ENCODE data around the gene PRCC. TPM values are rescaled to one million over a fixed set of nuclear protein-coding genes. Genes with fewer than 3 reads are reported as not detected.

PRCC gene
- total RNA-seq, 1 experiment from 2014 or later: 122 TPM

DNA sequence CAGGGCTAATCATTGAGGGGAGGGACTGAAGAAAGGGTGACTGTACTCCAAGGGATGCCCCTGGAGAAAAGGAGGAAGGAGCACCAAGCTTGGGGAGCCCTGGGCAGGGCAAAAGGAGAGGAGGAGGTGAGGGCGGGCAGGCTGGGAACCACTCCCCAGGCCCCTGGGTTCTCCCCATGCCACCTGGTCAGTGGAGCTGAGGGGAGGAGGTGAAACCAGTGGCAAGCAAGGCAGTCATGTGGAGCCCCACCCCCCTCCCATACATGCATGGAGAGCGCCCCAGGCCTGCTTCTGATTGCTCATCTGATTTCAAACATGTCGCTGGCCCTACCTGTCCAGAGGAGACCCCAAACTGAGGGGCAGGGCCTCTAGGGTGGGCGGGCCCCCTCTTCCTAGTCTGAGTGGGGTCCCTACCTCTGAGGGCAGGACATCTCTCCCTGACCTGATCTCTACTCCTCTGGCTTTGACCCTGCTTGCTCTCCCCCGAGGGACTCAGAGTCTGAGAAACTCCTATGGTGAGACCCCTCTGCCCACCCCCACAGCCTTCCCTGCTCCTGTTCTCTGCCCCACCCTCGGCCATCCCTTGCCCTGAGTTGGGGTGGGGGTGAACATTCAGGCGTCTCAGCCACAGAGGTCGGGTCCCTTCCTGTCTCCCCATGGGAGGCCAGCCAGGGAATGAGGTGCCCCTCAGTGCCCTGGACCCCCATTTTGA lies 73.0 kb downstream of the PRCC start:
- no peak for DNase-seq (ENCODE audit: low read depth)

DNA sequence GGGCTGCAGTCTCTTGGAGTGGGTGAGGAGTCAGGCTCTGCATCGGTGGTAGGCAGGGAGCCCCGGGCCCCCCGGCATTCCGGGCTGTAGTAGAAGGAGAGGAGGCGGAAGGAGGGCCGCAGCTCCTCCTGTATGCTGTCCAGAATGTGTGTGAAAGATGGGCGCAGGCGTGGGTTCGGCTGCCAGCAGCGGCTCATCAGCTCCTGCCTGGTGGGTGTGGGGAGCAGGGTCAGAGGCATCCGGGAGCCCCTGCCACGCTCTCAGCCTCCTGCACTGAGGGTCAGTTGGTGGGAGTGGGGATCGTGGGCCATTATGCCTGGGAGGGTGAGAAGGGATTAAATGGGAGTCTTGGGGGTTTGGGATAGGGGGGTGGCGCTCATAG lies 73.6 kb downstream of the PRCC start:
- no peak for DNase-seq (ENCODE audit: low read depth)

DNA sequence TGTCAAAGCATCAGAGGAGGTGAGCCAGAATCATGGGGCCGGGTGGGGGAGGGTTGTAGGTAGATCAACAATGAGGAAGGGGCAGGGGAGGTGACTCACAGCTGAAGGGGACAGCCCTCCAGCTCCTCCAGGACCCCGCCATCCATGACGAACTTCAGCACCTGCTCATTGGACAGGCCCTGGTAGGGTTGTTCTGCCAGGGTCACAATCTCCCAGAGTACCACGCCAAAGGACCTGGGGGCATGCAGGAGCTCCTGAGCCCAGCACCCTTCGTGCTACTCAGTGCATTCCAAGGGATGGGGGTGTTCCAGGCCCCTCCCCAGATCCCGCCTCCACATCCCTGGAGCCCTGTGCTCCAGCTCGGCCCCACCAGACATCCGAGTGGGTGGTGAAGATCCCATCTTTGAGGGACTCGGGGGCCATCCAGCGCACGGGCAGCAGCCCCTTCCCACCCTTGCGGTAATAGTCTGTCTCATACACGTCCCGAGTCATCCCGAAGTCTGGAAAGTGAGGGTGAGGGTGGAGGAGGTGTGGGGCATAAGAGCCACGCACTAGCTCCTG lies 74.0 kb downstream of the PRCC start:
- no peak for DNase-seq (ENCODE audit: low read depth)

DNA sequence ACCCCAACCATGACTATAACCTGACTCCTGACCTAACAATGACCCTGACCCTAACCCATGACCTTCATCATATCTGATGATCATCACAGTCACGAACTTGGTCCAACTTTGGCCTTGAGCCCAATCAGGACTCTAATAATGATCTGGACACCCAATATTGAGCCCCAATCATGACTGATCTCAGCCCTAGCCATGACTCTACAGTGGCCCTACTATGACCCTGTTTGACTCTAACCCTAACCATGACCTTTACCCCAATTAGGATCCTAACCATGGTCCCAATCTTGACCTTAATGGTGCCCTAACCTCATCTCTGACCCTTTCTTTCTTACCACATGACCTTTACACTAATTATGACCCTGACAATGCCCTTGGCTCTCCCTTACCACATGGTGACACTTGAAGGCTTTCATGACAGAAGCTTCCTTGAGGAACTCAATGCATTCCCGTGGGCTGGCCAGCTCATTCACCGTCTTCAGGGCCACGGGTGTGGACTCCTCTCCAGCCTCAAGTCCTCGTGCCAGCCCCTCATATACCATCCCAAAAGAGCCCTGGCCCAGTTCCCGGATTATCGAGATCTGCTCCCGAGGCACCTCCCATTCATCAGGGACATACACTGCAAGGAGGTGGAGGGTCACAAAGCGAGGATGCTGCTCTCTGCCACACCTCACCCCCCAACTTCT lies 75.4 kb downstream of the PRCC start:
- DNase-seq (ENCODE audit: low read depth): no peak

DNA sequence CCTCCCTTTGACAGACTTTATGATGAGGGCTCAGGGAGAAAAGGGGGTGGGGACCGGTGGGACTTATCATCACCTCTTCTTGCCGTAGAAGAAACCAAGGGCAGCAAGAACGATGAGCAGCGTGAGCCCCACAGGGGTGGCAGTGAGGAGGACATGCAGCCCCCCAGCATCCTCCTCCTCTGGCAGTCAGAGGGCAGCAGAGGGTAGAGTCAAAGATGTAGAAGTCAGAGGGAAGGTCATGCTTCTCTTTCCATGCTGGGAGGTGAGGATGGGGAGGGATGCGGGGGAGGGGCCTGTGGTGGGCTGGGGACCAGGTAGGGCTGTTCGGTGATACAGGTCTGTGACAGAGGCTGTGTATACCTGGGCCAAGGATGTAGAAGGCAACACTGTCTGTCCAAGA lies 76.8 kb downstream of the PRCC start:
- no peak for DNase-seq (ENCODE audit: low read depth)

DNA sequence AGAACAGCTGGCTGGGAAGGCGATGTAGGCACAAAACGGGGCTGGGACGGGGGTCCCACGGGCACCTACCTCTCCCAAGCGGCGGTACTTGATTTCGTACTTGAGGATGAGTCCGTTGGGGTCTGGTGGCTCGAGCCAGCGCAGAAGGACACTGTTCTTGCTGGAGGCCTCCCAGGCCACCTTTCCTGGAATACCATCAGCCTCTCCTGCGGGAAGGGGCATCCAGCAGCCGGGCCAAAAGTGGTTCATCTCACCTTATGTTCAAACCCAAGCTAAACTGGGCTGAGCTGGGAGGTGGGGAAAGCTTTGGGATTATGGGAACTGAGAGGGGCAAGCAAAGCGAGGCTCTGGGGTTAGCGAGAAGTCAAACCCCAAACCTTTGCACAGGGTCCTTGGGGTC lies 77.3 kb downstream of the PRCC start:
- DNase-seq (ENCODE audit: low read depth): no peak

DNA sequence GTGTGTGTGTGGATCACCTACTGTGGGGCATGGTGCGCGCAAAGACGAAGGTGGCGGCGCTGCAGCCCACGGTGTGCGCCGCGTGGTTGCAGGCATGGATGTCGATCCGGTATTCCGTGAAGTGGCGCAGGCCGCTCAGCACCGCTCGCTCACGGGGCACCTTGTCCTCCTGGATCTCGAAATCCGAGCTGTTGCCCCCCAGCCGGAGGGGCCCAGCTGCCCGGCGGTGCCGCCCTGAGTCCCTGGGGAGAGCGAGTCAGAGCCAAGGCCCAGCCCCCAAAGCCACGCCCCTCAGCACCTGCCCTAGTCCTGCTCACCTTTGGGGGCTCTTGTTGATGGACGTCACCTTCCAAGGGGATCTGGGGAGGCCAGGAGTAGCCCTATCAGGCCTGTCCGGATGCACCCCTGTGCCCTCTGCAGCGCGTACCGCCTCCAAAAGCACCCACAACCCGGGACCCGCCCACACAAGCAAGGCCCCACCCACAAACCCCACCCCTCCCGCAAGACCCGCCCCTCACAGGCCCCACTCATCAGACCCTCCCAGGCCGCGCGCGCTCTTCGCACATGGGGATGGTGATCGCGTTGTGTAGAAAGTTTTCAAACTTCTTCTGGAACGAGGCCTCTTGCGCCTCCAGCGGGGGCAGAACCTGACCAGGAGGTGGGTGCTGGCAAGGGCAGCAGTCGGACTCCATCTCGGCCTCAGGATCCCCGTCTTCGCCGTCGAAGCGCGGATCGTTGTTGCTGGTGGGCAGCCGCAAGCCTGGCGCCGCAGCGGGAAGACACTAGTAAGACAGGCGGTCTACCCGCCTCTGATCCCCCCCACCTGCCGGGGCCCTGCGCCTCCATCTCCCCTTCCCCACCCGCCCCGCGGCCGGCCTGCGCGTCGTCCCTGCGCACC lies 78.0 kb downstream of the PRCC start:
- DNase-seq (ENCODE audit: low read depth): no peak

DNA sequence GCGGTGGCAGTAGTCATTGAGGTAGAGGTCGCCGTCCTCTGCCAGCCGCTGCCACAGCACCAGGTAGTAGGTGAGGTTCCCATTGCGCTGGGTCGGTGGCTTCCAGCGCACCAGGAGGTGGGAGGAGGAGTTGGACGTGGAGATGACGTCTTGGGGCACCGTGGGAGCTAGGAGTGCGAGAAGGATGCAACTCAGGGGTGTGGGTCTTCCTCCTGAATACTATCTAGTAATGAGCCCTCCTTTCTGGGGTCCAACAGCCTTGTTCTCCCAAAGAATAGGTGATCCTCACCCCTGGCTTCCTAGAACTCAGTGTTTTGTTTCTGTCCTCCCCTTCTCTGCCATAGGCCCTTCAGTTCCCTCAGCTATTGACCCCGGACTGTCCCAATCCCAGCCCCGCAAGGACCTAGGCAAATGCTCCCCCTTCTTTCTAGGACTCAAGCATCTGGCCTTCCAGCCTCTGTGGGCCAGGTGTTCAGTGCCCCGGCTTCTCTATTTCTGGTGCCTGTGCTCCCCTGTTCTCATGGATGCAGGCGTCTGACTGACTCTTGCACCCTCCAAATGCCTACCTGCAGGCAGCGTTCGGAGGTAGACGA lies 78.7 kb downstream of the PRCC start:
- DNase-seq (ENCODE audit: low read depth): no peak

DNA sequence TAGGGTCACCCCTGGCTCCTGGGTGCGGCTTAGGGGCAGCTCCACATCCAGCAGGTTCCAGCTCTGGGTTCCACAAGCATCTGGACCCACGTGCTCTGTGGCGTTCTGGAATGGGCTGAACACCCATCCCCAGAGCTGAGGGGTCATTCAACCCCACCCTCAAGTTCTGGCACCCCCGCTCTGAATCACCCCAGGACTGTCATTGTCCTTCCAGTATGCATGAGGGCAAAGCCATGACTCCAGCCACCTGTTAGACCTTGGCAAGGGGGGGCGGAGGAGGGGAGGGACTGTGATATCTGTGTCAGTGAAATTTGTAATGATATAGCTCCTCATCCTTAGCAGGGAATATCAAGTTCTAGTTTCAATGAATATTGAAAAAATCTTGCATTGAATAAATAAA lies 79.3 kb downstream of the PRCC start:
- DNase-seq (ENCODE audit: low read depth): no peak

DNA sequence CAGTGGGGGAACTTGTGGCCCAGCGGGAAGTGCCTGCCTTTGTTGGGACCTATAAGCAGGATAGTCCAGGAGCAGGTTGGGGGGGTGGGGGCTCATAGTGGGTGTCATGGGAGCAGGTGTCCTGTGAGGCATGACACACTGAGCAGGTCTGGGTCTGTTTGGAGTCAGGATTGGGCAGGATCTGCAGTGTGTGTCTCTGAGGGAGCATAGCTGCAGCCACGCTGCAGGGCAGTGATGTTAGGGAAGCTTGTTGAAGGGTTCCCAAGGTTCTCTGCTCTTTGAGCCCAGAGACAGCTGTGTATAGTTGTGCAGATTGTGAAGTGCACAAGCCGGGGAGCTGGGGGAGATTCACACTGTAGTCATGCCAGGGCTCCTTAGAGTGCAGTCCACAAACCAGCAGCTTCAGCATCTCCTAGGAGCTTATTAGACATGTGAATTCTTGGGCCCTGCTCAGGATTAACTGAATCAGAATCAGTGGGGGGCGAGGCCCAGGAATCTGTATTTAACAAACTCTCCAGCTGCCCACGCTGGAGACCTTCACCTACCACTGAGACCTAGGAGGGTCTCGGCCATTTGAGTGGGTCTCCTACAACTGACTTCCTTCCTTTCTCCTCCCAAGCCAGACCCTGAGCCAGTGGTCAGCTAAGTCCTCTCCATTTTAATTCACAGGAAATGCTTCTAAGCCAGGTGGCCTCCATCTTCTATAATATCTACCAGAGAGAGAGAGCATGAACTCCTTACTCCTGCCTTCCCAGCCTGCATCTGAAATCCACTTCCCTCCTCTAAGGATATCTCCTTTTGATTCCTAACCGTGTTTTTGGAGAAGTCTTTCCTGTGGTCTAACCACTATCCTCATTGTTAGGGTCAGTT lies 80.5 kb downstream of the PRCC start:
- no peak for DNase-seq (ENCODE audit: low read depth)

DNA sequence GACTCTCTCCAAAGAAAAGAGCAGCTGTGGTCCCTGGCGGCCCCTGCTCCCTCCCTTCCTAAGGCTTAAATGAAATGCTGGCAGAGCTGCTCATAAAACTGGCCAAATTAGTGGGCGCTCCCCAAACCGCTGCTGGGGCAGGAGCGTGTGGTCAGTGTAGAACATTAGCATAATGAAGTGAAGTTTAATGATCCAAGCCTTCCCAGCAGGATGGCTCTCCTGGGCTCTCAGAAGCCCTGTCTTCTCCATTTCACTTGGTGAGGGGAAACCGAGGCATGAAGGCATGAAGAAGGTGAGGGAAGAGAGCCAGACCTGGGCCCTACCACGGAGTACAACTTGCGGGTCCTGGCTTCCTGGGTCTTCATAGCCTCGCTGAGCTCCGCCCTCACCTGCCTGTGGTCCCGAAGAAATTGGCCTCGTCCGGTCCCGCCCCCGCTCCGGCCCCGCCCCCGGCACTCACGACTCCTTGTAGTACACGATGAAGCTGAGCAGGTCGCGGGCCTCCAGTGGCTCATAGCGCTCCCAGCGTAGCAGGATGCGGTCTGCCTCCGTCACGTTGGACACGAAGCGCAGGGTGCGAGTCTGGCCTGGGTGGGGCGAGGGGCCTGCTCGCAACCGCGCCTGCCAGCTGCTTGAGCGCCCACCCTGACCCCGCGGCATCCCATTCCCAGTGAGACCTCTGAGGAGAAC lies 81.3 kb downstream of the PRCC start:
- no peak for DNase-seq (ENCODE audit: low read depth)

DNA sequence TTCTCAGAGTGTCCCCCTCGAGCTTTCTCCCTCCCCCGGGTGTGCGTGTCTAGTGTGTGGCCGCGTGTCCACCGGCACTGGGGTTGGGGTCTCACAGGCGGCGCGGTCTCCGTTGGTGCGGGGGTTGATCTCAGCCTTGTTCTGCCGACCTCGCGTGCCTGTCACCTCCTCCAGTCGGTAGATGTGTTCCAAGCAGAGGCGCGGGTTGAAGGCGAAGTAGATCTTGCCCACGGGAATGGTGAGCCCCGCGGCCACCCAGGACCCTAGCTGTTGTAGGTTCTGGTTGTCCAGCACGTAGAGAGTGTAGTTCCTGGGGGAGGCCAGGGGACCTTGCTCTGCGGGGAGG lies 81.8 kb downstream of the PRCC start:
- DNase-seq (ENCODE audit: low read depth): no peak

Other genes with a start within 250 kb of the PRCC start
- 39.5 and 41.8 TPM in 2 replicates for gene IQGAP3, start 195.0 kb upstream of the PRCC start, total RNA-seq (2014; rRNA removed; shearing (Covaris generic))
- not detected in 2 replicates for gene TTC24, start 187.8 kb upstream of the PRCC start, total RNA-seq (2014; rRNA removed; shearing (Covaris generic))
- 106 and 116 TPM in 2 replicates for gene NAXE, start 175.8 kb upstream of the PRCC start, total RNA-seq (2014; rRNA removed; shearing (Covaris generic))
- gene GPATCH4, start 166.1 kb upstream of the PRCC start, total RNA-seq (2014; rRNA removed; shearing (Covaris generic)): 42.5 and 52.7 TPM in 2 replicates
- not detected in 2 replicates for gene HAPLN2, start 148.1 kb upstream of the PRCC start, total RNA-seq (2014; rRNA removed; shearing (Covaris generic))
- 0.03 TPM in 1 of 2 replicates, not detected in the other for gene BCAN, start 125.4 kb upstream of the PRCC start, total RNA-seq (2014; rRNA removed; shearing (Covaris generic))
- gene NES, start 90.1 kb upstream of the PRCC start, total RNA-seq (2014; rRNA removed; shearing (Covaris generic)): 0.03 and 0.13 TPM in 2 replicates
- 6.0 and 8.6 TPM in 2 replicates for gene CRABP2, start 62.0 kb upstream of the PRCC start, total RNA-seq (2014; rRNA removed; shearing (Covaris generic))
- gene METTL25B, start 39.1 kb upstream of the PRCC start, total RNA-seq (2014; rRNA removed; shearing (Covaris generic)): 10.9 and 15.7 TPM in 2 replicates
- 27.6 and 39.8 TPM in 2 replicates for gene ISG20L2, start 38.8 kb upstream of the PRCC start, total RNA-seq (2014; rRNA removed; shearing (Covaris generic))
- 163 and 192 TPM in 2 replicates for gene MRPL24, start 26.4 kb upstream of the PRCC start, total RNA-seq (2014; rRNA removed; shearing (Covaris generic))
- gene HDGF, start 15.9 kb upstream of the PRCC start, total RNA-seq (2014; rRNA removed; shearing (Covaris generic)): 522 and 576 TPM in 2 replicates
- gene SH2D2A, start 49.3 kb downstream of the PRCC start, total RNA-seq (2014; rRNA removed; shearing (Covaris generic)): 4.6 and 8.2 TPM in 2 replicates
- not detected in 2 replicates for gene INSRR, start 91.6 kb downstream of the PRCC start, total RNA-seq (2014; rRNA removed; shearing (Covaris generic))
- 0.60 and 1.3 TPM in 2 replicates for gene NTRK1, start 93.3 kb downstream of the PRCC start, total RNA-seq (2014; rRNA removed; shearing (Covaris generic))
- gene PEAR1, start 126.2 kb downstream of the PRCC start, total RNA-seq (2014; rRNA removed; shearing (Covaris generic)): 4.1 and 5.2 TPM in 2 replicates
- gene LRRC71, start 153.1 kb downstream of the PRCC start, total RNA-seq (2014; rRNA removed; shearing (Covaris generic)): not detected in 2 replicates